DND-41 (cell line): ENCODE data around the gene DPYSL4.

Experiments used
- ATAC-seq: fragments of 200-7000 bp; cut with Tn5 transposase; 3 replicates; pipeline ENCODE4 v1.9.1; 2021; ENCODE audit warnings: low read depth; ENCODE audit not compliant: insufficient read depth
- DNase-seq: peaks from one replicate; pipeline ENCODE4 v3.0.0-alpha.2; 2020
- H2AFZ ChIP-seq: 2 replicates; pipeline ENCODE4 v1.6.0; 2012; ENCODE audit warnings: low read depth, low read length
- H3K27ac ChIP-seq: 2 replicates; pipeline ENCODE4 v1.5.1; 2012; ENCODE audit warnings: low read length, inconsistent platforms
- H3K27me3 ChIP-seq: fragments of 200-600 bp; sonication (generic); 2 replicates; pipeline ENCODE4 v1.6.0; 2012; ENCODE audit warnings: low read length, mild to moderate bottlenecking, inconsistent platforms; ENCODE audit not compliant: insufficient read depth, poor library complexity
- H3K36me3 ChIP-seq: 2 replicates; pipeline ENCODE4 v1.5.1; 2012; ENCODE audit warnings: low read length, inconsistent platforms; ENCODE audit not compliant: insufficient read depth
- H3K4me1 ChIP-seq: 2 replicates; pipeline ENCODE4 v1.5.1; 2012; ENCODE audit warnings: mild to moderate bottlenecking, low read length; ENCODE audit not compliant: insufficient read depth
- H3K4me2 ChIP-seq: 2 replicates; pipeline ENCODE4 v1.6.0; 2012; ENCODE audit warnings: mild to moderate bottlenecking, moderate library complexity, low read length, inconsistent platforms; ENCODE audit not compliant: insufficient read depth
- H3K4me3 ChIP-seq, 2 experiments: fragments of 200-600 bp in 1 of 2; shearing (Covaris generic) in 1 of 2; 2 replicates each; pipeline ENCODE4 v1.5.1; 2012 to 2016; ENCODE audit warnings: inconsistent platforms in 2 of 2, low read length in 2 of 2, mild to moderate bottlenecking in 2 of 2, low read depth in 1 of 2, moderate library complexity in 1 of 2
- H3K79me2 ChIP-seq: 2 replicates; pipeline ENCODE4 v1.6.0; 2012; ENCODE audit warnings: low read length, inconsistent platforms; ENCODE audit not compliant: insufficient read depth
- H3K9ac ChIP-seq: 2 replicates; pipeline ENCODE4 v1.6.0; 2012; ENCODE audit warnings: low read depth, mild to moderate bottlenecking, inconsistent platforms, low read length, moderate library complexity
- H3K9me3 ChIP-seq: 2 replicates; pipeline ENCODE4 v1.5.1; 2012; ENCODE audit warnings: low read length, moderate library complexity, mild to moderate bottlenecking, inconsistent platforms; ENCODE audit not compliant: insufficient read depth, severe bottlenecking
- H4K20me1 ChIP-seq: 2 replicates; pipeline ENCODE4 v1.6.0; 2012; ENCODE audit warnings: low read length; ENCODE audit not compliant: insufficient read depth
- EZH2 ChIP-seq: IDR thresholded peaks from 3 replicates; pipeline ENCODE4 v1.6.1; 2012; ENCODE audit warnings: borderline replicate concordance, low read depth, mild to moderate bottlenecking, moderate library complexity, low read length, inconsistent platforms; ENCODE audit not compliant: severe bottlenecking
- TF ChIP-seq, protein P1 (sequence below): IDR thresholded peaks from 2 replicates; pipeline ENCODE4 v1.5.1; 2012; ENCODE audit warnings: borderline replicate concordance, low read length, moderate library complexity, mild to moderate bottlenecking; ENCODE audit not compliant: poor library complexity, severe bottlenecking; ENCODE audit errors: extremely low read depth

DPYSL4 gene

GRCh38 chr10:132227851-132228390, 41.2 kb downstream of the DPYSL4 start:
- DNase-seq (no peak), ATAC-seq (no peak)
- H3K9me3 ChIP-seq = no peaks in the 10 kb centered on the region
- no peak overlapping the region for H3K9ac ChIP-seq
- H2AFZ ChIP-seq = no peak overlapping the region
- H4K20me1 ChIP-seq = no peaks in the 10 kb centered on the region; the same call in 1 of the 2 replicates
- no peak overlapping the region for H3K4me3 ChIP-seq
- no peaks in the 10 kb centered on the region for H3K36me3 ChIP-seq
- H3K27me3 ChIP-seq = no peaks in the 10 kb centered on the region
- no peaks in the 10 kb centered on the region for H3K79me2 ChIP-seq
- no peak overlapping the region for H3K27ac ChIP-seq
- H3K4me1 ChIP-seq = no peaks in the 10 kb centered on the region
- no peak for TF ChIP-seq EZH2
- TF ChIP-seq, protein P1, sequence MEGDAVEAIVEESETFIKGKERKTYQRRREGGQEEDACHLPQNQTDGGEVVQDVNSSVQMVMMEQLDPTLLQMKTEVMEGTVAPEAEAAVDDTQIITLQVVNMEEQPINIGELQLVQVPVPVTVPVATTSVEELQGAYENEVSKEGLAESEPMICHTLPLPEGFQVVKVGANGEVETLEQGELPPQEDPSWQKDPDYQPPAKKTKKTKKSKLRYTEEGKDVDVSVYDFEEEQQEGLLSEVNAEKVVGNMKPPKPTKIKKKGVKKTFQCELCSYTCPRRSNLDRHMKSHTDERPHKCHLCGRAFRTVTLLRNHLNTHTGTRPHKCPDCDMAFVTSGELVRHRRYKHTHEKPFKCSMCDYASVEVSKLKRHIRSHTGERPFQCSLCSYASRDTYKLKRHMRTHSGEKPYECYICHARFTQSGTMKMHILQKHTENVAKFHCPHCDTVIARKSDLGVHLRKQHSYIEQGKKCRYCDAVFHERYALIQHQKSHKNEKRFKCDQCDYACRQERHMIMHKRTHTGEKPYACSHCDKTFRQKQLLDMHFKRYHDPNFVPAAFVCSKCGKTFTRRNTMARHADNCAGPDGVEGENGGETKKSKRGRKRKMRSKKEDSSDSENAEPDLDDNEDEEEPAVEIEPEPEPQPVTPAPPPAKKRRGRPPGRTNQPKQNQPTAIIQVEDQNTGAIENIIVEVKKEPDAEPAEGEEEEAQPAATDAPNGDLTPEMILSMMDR = no peak
- H3K4me2 ChIP-seq = no peak overlapping the region

GRCh38 chr10:132228616-132229015, 41.9 kb downstream of the DPYSL4 start:
- H3K27ac ChIP-seq = no peak overlapping the region
- no peaks in the 10 kb centered on the region for H3K36me3 ChIP-seq
- H3K4me3 ChIP-seq = no peak overlapping the region
- DNase-seq (no peak), ATAC-seq (no peak)
- H3K27me3 ChIP-seq = no peaks in the 10 kb centered on the region
- no peaks in the 10 kb centered on the region for H3K9me3 ChIP-seq
- H4K20me1 ChIP-seq = no peaks in the 10 kb centered on the region; the same call in 1 of the 2 replicates
- H3K79me2 ChIP-seq = no peaks in the 10 kb centered on the region
- H3K4me1 ChIP-seq = no peaks in the 10 kb centered on the region
- H3K4me2 ChIP-seq = no peak overlapping the region
- TF ChIP-seq EZH2 = no peak
- TF ChIP-seq, protein P1 = no peak
- H2AFZ ChIP-seq = no peak overlapping the region
- no peak overlapping the region for H3K9ac ChIP-seq

DNA sequence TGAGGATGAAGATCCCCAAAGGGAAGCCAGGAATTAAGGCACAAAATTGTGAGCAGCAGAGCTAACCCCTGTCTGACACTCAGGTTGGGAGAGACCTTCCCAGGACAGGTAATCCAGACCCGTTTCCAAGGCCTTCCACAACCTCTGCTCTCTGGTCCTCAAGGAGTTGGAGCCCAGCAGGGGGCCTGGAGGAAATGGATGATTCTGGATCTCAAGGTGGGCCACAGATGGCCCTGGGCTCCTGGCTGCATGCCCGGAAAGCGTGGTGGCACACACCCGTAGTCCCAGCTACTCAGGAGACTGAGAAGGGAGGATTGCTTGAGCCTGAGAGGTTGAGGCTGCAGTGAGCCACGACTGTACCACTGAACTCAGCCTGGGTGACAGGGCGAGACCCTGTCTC, 42.3 kb downstream of the DPYSL4 start:
- no peaks in the 10 kb centered on the region for H3K27me3 ChIP-seq
- ATAC-seq (no peak), DNase-seq (no peak)
- no peaks in the 10 kb centered on the region for H3K9me3 ChIP-seq
- no peaks in the 10 kb centered on the region for H3K79me2 ChIP-seq
- no peaks in the 10 kb centered on the region; the same call in 1 of the 2 replicates for H4K20me1 ChIP-seq
- no peaks in the 10 kb centered on the region for H3K4me1 ChIP-seq
- H3K36me3 ChIP-seq = no peaks in the 10 kb centered on the region
- TF ChIP-seq EZH2 = no peak
- TF ChIP-seq, protein P1 = no peak
- H3K9ac ChIP-seq = no peak overlapping the region
- no peak overlapping the region for H2AFZ ChIP-seq
- no peak overlapping the region for H3K27ac ChIP-seq
- H3K4me3 ChIP-seq = no peak overlapping the region
- H3K4me2 ChIP-seq = no peak overlapping the region
